SU-DHL-6 (cell line): ENCODE results near the gene ERCC5.

ENCODE experiments used
- EZH2phosphoT487 ChIP-seq: fragments of 200-600 bp; sonication (generic), shearing (Covaris generic); conservative IDR thresholded peaks from 2 replicates; pipeline ENCODE4 v1.6.1; 2018; ENCODE audit warnings: mild to moderate bottlenecking, antibody characterized with exemption, low read length, moderate library complexity, mixed read lengths
- TF ChIP-seq, protein P1 (sequence below): fragments of 200-600 bp; sonication (generic); IDR thresholded peaks from one replicate; pipeline ENCODE4 v1.5.1; 2017; ENCODE audit warnings: antibody characterized with exemption, mild to moderate bottlenecking, low read length, moderate library complexity; ENCODE audit not compliant: insufficient read depth, poor library complexity, severe bottlenecking

DNA sequence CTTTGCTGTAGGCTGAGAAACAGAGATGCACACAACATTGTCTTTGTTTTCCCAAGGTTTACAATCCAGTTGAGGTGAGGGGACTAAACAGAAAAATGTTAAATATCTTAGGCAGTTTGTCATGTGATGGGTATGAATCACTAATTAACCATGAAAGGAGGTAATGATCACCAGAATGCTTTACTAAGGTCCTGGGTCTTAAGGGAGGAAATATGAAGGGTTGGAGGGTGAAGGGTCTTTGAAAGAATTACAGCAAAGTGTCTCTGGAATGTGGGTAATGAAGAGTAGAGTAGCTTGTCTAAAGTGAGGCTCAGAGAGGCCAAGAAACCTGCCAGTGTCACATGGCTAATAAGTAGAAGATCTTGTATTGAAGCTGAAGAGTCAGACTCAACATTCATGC, 27.9 kb upstream of the ERCC5 start:
- TF ChIP-seq, protein P1, sequence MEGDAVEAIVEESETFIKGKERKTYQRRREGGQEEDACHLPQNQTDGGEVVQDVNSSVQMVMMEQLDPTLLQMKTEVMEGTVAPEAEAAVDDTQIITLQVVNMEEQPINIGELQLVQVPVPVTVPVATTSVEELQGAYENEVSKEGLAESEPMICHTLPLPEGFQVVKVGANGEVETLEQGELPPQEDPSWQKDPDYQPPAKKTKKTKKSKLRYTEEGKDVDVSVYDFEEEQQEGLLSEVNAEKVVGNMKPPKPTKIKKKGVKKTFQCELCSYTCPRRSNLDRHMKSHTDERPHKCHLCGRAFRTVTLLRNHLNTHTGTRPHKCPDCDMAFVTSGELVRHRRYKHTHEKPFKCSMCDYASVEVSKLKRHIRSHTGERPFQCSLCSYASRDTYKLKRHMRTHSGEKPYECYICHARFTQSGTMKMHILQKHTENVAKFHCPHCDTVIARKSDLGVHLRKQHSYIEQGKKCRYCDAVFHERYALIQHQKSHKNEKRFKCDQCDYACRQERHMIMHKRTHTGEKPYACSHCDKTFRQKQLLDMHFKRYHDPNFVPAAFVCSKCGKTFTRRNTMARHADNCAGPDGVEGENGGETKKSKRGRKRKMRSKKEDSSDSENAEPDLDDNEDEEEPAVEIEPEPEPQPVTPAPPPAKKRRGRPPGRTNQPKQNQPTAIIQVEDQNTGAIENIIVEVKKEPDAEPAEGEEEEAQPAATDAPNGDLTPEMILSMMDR = no peak
- TF ChIP-seq EZH2phosphoT487 = no peak
